Testis (tissue), 3 donors: ENCODE measurements around the gene PSMF1. TPM values are rescaled to one million over a fixed set of nuclear protein-coding genes. Genes with fewer than 3 reads are reported as not detected.

Source experiments
- DNase-seq: peaks from one replicate; pipeline ENCODE4 v3.0.0-alpha.2; 2019
- H3K27ac ChIP-seq, 2 donors: fragments of 200-600 bp; sonication (generic); one replicate each; pipeline ENCODE4 v1.5.1; 2019
- H3K27me3 ChIP-seq: fragments of 200-600 bp; sonication (generic); one replicate; pipeline ENCODE4 v1.5.1; 2019
- H3K36me3 ChIP-seq: fragments of 200-600 bp; sonication (generic); one replicate; pipeline ENCODE4 v1.5.1; 2017; ENCODE audit warnings: low read depth; ENCODE audit errors: missing control alignments
- H3K4me1 ChIP-seq: fragments of 200-600 bp; sonication (generic); one replicate; pipeline ENCODE4 v1.5.1; 2019
- H3K4me3 ChIP-seq, 2 donors: fragments of 200-600 bp; sonication (generic); one replicate each; pipeline ENCODE4 v1.5.1; 2017 to 2019
- H3K9me3 ChIP-seq: fragments of 200-600 bp; sonication (generic); one replicate; pipeline ENCODE4 v1.5.1; 2017
- POLR2A ChIP-seq: fragments of 450-650 bp; IDR thresholded peaks from one replicate; pipeline ENCODE4 v1.6.1; 2017; ENCODE audit warnings: antibody characterized with exemption, mild to moderate bottlenecking, moderate library complexity
- whole genome bisulfite sequencing, 2 donors: methylation state at CpG; one replicate each; pipeline ENCODE4 v1.1.5; 2018; 5-methylcytosine and 5-hydroxymethylcytosine counted together
- intact Hi-C: fragments of 100-400 bp; cut with DNase I; formaldehyde crosslinking; loops from one replicate; pipeline ENCODE4 v1.15.1; 2023; ENCODE audit warnings: low total_unique reads
- polyA plus RNA-seq: library from polyadenylated mRNA; stranded (reverse); fragments of 350-450 nt; fragmentation: Illumina TruSeq; extraction: RNeasy Lipid Tissue Mini Kit (QIAGEN cat#74804); gene quantifications from one replicate; pipeline ENCODE4 v1.2.3, GENCODE V29; 2014; ENCODE audit warnings: low read depth, low replicate concordance; ENCODE audit not compliant: insufficient read depth
- total RNA-seq, 2 donors: library from RNA; depleted of rRNA; stranded (reverse); fragments of >200 nt; gene quantifications; one replicate each; pipeline ENCODE4 v1.2.3, GENCODE V29; 2016
- TF ChIP-seq, protein P1 (sequence below), 3 experiments: fragments of 450-650 bp in 2 of 3; fragments of 200-600 bp in 1 of 3; sonication (generic) in 1 of 3; IDR thresholded peaks; one replicate each; pipeline ENCODE4 v1.5.1; 2016 to 2019; ENCODE audit warnings: antibody characterized with exemption in 3 of 3, mild to moderate bottlenecking in 2 of 3, moderate library complexity in 1 of 3

Gene PSMF1
- total and polyA plus RNA-seq, 3 donors from 2014 or later: 265 to 380 (median 331) TPM

DNA sequence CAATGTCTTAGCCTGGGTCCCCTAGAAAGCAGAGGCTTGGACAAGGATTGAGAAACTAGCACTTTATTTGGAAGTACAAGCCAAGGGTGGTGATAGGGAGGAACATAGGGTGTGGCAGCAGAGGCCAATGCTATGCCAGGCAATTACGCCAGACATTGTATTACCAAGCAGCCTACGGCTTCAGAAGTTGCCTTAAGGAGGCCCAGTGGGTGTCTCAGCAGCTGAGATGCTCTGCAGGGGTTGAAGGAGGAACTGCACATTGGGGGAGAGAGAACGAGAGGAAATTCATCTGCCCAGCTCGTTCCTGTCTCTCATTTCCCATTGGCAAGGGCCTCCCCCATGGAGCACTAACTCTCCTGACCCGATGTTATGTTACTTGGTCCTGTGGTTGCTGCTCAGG lies 85.7 kb downstream of the PSMF1 start:
- peaks cover 7% of the 10 kb centered on the region for H3K4me1 ChIP-seq
- 73 to 77% methylated on average over 3 to 5 of the region's 5 CpGs for WGBS, 2 donors

DNA sequence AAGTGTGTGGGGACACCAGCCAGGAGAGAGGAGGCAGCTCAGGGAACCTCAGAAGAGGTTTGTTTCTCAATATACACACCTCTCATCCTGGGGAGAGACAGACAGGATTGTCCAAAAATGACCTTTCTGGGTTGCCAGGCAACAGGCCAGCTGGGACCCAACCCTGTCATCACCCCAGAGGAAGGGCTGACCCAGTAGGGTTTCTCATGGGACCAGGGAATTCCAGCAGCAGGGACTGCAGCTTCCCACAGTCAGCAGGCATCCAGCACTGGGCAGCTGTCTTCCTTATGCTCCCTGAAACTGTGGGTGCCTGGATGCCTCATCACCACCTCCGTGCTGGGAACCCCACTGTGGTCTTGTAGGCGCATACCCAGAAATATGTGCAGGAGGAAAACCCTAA lies 86.2 kb downstream of the PSMF1 start:
- 85 to 90% methylated on average over 2 of the region's 2 CpGs for WGBS, 2 donors
- no peaks in the 10 kb centered on the region for H3K9me3 ChIP-seq
- H3K4me3 ChIP-seq: no peak overlapping the region
- H3K27ac ChIP-seq: no peak overlapping the region
- no peaks in the 10 kb centered on the region for H3K36me3 ChIP-seq
- DNase-seq: no peak
- peaks cover 7% of the 10 kb centered on the region for H3K4me1 ChIP-seq
- H3K27me3 ChIP-seq: no peaks in the 10 kb centered on the region
- intact Hi-C loops: no loop called here
- TF ChIP-seq, protein P1, sequence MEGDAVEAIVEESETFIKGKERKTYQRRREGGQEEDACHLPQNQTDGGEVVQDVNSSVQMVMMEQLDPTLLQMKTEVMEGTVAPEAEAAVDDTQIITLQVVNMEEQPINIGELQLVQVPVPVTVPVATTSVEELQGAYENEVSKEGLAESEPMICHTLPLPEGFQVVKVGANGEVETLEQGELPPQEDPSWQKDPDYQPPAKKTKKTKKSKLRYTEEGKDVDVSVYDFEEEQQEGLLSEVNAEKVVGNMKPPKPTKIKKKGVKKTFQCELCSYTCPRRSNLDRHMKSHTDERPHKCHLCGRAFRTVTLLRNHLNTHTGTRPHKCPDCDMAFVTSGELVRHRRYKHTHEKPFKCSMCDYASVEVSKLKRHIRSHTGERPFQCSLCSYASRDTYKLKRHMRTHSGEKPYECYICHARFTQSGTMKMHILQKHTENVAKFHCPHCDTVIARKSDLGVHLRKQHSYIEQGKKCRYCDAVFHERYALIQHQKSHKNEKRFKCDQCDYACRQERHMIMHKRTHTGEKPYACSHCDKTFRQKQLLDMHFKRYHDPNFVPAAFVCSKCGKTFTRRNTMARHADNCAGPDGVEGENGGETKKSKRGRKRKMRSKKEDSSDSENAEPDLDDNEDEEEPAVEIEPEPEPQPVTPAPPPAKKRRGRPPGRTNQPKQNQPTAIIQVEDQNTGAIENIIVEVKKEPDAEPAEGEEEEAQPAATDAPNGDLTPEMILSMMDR (IDR thresholded peaks at IDR 0.05): no peak
- no peak for TF ChIP-seq POLR2A

More for the DNA sequence above, 85.7 kb downstream of the PSMF1 start:
- intact Hi-C loops: no loop called here
- Histone ChIP-seq H3K9me3 (no peaks in the 10 kb centered on the region), H3K4me3 (no peak overlapping the region), H3K27ac (no peak overlapping the region), H3K27me3 (no peaks in the 10 kb centered on the region), H3K36me3 (no peaks in the 10 kb centered on the region)
- TF ChIP-seq, protein P1 (IDR thresholded peaks at IDR 0.05): no peak
- TF ChIP-seq POLR2A: no peak
- no peak for DNase-seq

DNA sequence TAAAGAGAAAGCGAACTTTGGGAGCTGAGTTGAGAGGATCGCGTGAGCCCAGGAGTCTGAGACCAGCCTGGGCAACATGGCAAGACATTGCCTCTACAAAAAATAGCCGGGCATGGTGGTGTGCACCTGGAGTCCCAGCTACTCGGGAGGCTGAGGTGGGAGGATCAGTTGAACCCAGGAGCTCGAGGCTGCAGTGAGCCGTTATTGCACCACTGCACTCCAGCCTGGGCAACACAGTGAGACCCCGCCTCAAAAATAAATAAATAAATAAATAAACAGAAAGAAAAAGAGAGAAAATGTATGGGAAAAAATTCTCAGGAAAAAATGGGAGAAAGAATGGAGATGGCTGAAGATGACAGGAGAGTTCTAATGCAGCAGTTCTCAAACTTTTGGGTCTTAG lies 87.4 kb downstream of the PSMF1 start:
- TF ChIP-seq POLR2A: no peak
- TF ChIP-seq, protein P1 (IDR thresholded peaks at IDR 0.05): no peak
- no peak overlapping the region for H3K4me3 ChIP-seq
- intact Hi-C loops: no loop called here
- WGBS, 2 donors: 93% methylated on average over 8 of the region's 8 CpGs
- no peak overlapping the region for H3K27ac ChIP-seq
- no peak for DNase-seq
- H3K9me3 ChIP-seq: no peaks in the 10 kb centered on the region
- peaks cover 7% of the 10 kb centered on the region for H3K4me1 ChIP-seq
- no peaks in the 10 kb centered on the region for H3K27me3 ChIP-seq
- no peaks in the 10 kb centered on the region for H3K36me3 ChIP-seq

DNA sequence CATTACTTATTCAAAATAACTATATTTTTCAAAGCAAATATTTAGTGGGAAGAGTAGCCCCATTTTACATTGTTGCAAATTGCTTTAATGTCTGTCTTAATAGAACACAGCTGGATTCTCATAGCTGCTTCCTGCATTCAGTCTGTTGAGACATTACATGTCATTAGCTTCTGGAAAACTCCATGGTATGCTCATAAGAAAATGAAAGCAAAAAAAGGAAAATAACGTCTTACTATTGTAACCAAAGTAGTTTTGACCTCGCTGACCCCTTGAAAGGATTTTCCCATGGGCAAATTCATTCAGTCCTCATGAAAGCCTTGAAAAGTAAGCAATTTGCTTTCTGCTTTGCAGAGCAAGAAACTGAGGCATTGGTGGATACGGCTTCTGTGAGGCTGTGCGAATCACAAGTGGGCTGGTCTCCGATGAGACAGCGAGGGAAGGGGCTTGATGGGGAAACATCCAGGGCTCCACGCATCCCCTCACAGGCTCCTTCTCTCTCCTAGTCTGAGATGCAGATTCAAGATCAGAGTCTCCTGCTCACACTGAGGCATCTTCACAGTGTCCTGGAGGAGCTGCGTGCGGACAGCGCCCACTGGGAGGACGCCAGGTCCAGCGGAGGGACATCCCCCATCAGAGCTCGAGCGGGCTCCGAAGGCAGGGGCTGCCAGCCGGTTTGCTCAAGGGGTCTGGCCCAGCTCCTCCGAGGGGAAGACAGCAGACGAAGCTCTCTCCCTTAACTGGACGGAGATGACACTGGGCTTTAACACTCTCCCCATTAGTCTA lies 88.2 kb downstream of the PSMF1 start:
- intact Hi-C loops: no loop called here
- Histone ChIP-seq H3K36me3 (no peaks in the 10 kb centered on the region), H3K4me3 (no peak overlapping the region), H3K27ac (no peak overlapping the region), H3K4me1 (peaks cover 7% of the 10 kb centered on the region), H3K27me3 (no peaks in the 10 kb centered on the region), H3K9me3 (no peaks in the 10 kb centered on the region)
- 41 to 59% methylated on average over 14 to 19 of the region's 19 CpGs for WGBS, 2 donors
- TF ChIP-seq, protein P1 (IDR thresholded peaks at IDR 0.05): no peak
- no peak for TF ChIP-seq POLR2A
- DNase-seq: no peak
